ENCODE measurements around the gene PIGS.

GRCh38 chr17:28616281-28616680, 45.0 kb upstream of the PIGS start:
- no peak for TF ChIP-seq POLR2A (IDR thresholded peaks at IDR 0.05)
- TF ChIP-seq, protein P1, sequence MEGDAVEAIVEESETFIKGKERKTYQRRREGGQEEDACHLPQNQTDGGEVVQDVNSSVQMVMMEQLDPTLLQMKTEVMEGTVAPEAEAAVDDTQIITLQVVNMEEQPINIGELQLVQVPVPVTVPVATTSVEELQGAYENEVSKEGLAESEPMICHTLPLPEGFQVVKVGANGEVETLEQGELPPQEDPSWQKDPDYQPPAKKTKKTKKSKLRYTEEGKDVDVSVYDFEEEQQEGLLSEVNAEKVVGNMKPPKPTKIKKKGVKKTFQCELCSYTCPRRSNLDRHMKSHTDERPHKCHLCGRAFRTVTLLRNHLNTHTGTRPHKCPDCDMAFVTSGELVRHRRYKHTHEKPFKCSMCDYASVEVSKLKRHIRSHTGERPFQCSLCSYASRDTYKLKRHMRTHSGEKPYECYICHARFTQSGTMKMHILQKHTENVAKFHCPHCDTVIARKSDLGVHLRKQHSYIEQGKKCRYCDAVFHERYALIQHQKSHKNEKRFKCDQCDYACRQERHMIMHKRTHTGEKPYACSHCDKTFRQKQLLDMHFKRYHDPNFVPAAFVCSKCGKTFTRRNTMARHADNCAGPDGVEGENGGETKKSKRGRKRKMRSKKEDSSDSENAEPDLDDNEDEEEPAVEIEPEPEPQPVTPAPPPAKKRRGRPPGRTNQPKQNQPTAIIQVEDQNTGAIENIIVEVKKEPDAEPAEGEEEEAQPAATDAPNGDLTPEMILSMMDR (IDR thresholded peaks at IDR 0.05): no peak
